H1 (cell line): ENCODE results near the gene PPP4R1. TPM values are rescaled to one million over a fixed set of nuclear protein-coding genes. Genes with fewer than 3 reads are reported as not detected.

ENCODE experiments used
- CTCF ChIA-PET: fragments of 300-600 bp; sonication (Branson Sonifier 250); formaldehyde crosslinking; loops from one replicate; lab custom pipeline; 2021; ENCODE audit not compliant: partially characterized antibody; lab: Charles Lee
- POLR2A ChIA-PET: fragments of 300-600 bp; sonication (Branson Sonifier 250); formaldehyde crosslinking; loops from one replicate; lab custom pipeline; 2021; ENCODE audit warnings: inconsistent platforms; ENCODE audit not compliant: partially characterized antibody; lab: Charles Lee
- DNase-seq, 2 experiments: peaks; one replicate each; pipeline versions ENCODE4 v3.0.0 to v3.0.0-alpha.2; 2010 to 2022; ENCODE audit warnings: low spot score in 2 of 2, low read depth in 1 of 2, mixed read lengths in 1 of 2
- FAIRE-seq: peaks from 2 replicates; lab custom pipeline; 2011; peaks lifted over from hg19 to GRCh38; lab: Jason Lieb, UNC
- H2AFZ ChIP-seq: 2 replicates; pipeline ENCODE4 v1.8.1; 2012; ENCODE audit warnings: low read length, inconsistent platforms
- H2AK5ac ChIP-seq: 2 replicates; pipeline ENCODE4 v1.6.1; 2013; ENCODE audit warnings: low read depth, low read length
- H2BK120ac ChIP-seq: replicated peaks from 2 replicates; pipeline ENCODE3; 2013; ENCODE audit warnings: low read depth, low read length, inconsistent platforms
- H2BK12ac ChIP-seq: 2 replicates; pipeline ENCODE4 v1.6.1; 2013; ENCODE audit warnings: low read depth, low read length
- H2BK15ac ChIP-seq: 2 replicates; pipeline ENCODE4 v1.6.1; 2013; ENCODE audit warnings: low read length
- H2BK20ac ChIP-seq: 2 replicates; pipeline ENCODE4 v1.6.1; 2013; ENCODE audit warnings: low read length
- H2BK5ac ChIP-seq: 2 replicates; pipeline ENCODE4 v1.6.1; 2013; ENCODE audit warnings: low read depth, low read length
- H3K14ac ChIP-seq: 2 replicates; pipeline ENCODE4 v1.6.1; 2013; ENCODE audit warnings: inconsistent platforms; ENCODE audit not compliant: insufficient read length
- H3K18ac ChIP-seq: 2 replicates; pipeline ENCODE4 v1.6.1; 2013; ENCODE audit warnings: low read length; ENCODE audit errors: extremely low read depth
- H3K23ac ChIP-seq: 2 replicates; pipeline ENCODE4 v1.6.1; 2013; ENCODE audit warnings: inconsistent platforms; ENCODE audit not compliant: insufficient read length
- H3K23me2 ChIP-seq: 2 replicates; pipeline ENCODE4 v1.6.1; 2013; ENCODE audit warnings: low read depth, low read length
- H3K27ac ChIP-seq: 2 replicates; pipeline ENCODE4 v1.6.1; 2011; ENCODE audit warnings: low read depth, low read length, inconsistent platforms
- H3K27me3 ChIP-seq, 4 experiments: replicated peaks in 1 of 4; 1 replicate in 1 of 4; 2 replicates in 3 of 4; pipeline versions ENCODE4 v1.6.1 to v1.8.1; 2011 to 2013; ENCODE audit warnings: low read length in 3 of 4, mild to moderate bottlenecking in 3 of 4, inconsistent platforms in 2 of 4, mixed read lengths in 2 of 4, moderate library complexity in 1 of 4; ENCODE audit not compliant: control insufficient read depth in 3 of 4, insufficient read depth in 3 of 4; ENCODE audit errors: extremely low read depth in 1 of 4
- H3K36me3 ChIP-seq, 4 experiments: 2 replicates each; pipeline versions ENCODE4 v1.6.1 to v1.8.1; 2011 to 2013; ENCODE audit warnings: mild to moderate bottlenecking in 4 of 4, low read length in 3 of 4, moderate library complexity in 2 of 4, control low read depth in 1 of 4, inconsistent platforms in 1 of 4; ENCODE audit not compliant: insufficient read depth in 4 of 4, control insufficient read depth in 2 of 4
- H3K4ac ChIP-seq: replicated peaks from 2 replicates; pipeline ENCODE3; 2013; ENCODE audit warnings: low read length, low read depth, mixed read lengths, inconsistent platforms; ENCODE audit not compliant: insufficient read length
- H3K4me1 ChIP-seq, 4 experiments: replicated peaks in 1 of 4; 1 replicate in 1 of 4; 2 replicates in 3 of 4; pipeline versions ENCODE4 v1.6.1 to v1.8.1; 2011 to 2013; ENCODE audit warnings: low read length in 3 of 4, inconsistent platforms in 2 of 4, mixed read lengths in 1 of 4; ENCODE audit not compliant: insufficient read depth in 4 of 4, control insufficient read depth in 3 of 4
- H3K4me2 ChIP-seq, 2 experiments: 2 replicates each; pipeline versions ENCODE4 v1.6.1 to v1.8.1; 2011 to 2013; ENCODE audit warnings: low read depth in 2 of 2, low read length in 2 of 2, control low read depth in 1 of 2, inconsistent platforms in 1 of 2, mild to moderate bottlenecking in 1 of 2; ENCODE audit not compliant: insufficient read depth in 1 of 2
- H3K4me3 ChIP-seq, 4 experiments: fragments of 200-600, 300-600 bp in 1 of 4; sonication (generic), shearing (Covaris generic), sonication (Bioruptor Twin) in 1 of 4; 2 replicates each; pipeline versions ENCODE4 v1.5.1 to v1.8.1; 2011 to 2016; ENCODE audit warnings: low read length in 4 of 4, low read depth in 3 of 4, control low read depth in 2 of 4, inconsistent platforms in 2 of 4, mild to moderate bottlenecking in 2 of 4, mixed read lengths in 1 of 4, moderate library complexity in 1 of 4; ENCODE audit not compliant: insufficient read depth in 2 of 4; ENCODE audit errors: extremely low read depth in 1 of 4
- H3K56ac ChIP-seq: replicated peaks from 2 replicates; pipeline ENCODE3; 2013; ENCODE audit warnings: low read depth, mild to moderate bottlenecking, mixed read lengths, low read length, inconsistent platforms; ENCODE audit not compliant: insufficient read length
- H3K79me1 ChIP-seq: 2 replicates; pipeline ENCODE4 v1.6.1; 2013; ENCODE audit warnings: low read depth, low read length, control low read depth
- H3K79me2 ChIP-seq, 2 experiments: 2 replicates each; pipeline versions ENCODE4 v1.6.1 to v1.8.1; 2012 to 2013; ENCODE audit warnings: low read length in 2 of 2, mild to moderate bottlenecking in 2 of 2, inconsistent platforms in 1 of 2; ENCODE audit not compliant: insufficient read depth in 2 of 2, control insufficient read depth in 1 of 2
- H3K9ac ChIP-seq, 4 experiments: replicated peaks in 1 of 4; 1 replicate in 1 of 4; 2 replicates in 3 of 4; pipeline versions ENCODE4 v1.6.1 to v1.8.1; 2011 to 2013; ENCODE audit warnings: low read depth in 3 of 4, low read length in 3 of 4, control low read depth in 2 of 4, mild to moderate bottlenecking in 2 of 4, moderate library complexity in 2 of 4, inconsistent platforms in 1 of 4; ENCODE audit errors: extremely low read depth in 1 of 4
- H3K9me3 ChIP-seq, 2 experiments: 2 replicates each; pipeline versions ENCODE4 v1.6.1 to v1.8.1; 2012 to 2013; ENCODE audit warnings: mild to moderate bottlenecking in 2 of 2, moderate library complexity in 2 of 2, control low read depth in 1 of 2, inconsistent platforms in 1 of 2, low read depth in 1 of 2, low read length in 1 of 2, mixed read lengths in 1 of 2; ENCODE audit not compliant: insufficient read depth in 2 of 2
- H4K20me1 ChIP-seq, 2 experiments: replicated peaks in 1 of 2; 2 replicates each; pipeline versions ENCODE3 to v1.8.1; 2011 to 2013; ENCODE audit warnings: inconsistent platforms in 2 of 2, low read length in 2 of 2, mild to moderate bottlenecking in 1 of 2; ENCODE audit not compliant: insufficient read depth in 2 of 2, control insufficient read depth in 1 of 2
- H4K5ac ChIP-seq: 2 replicates; pipeline ENCODE4 v1.6.1; 2013; ENCODE audit warnings: low read length, low read depth, mixed read lengths, inconsistent platforms; ENCODE audit not compliant: insufficient read length
- H4K8ac ChIP-seq: 2 replicates; pipeline ENCODE4 v1.8.0; 2013; ENCODE audit warnings: mild to moderate bottlenecking, moderate library complexity, low read length, inconsistent platforms; ENCODE audit not compliant: insufficient read depth; ENCODE audit errors: extremely low read depth
- H4K91ac ChIP-seq: replicated peaks from 2 replicates; pipeline ENCODE3; 2013; ENCODE audit warnings: low read length, mixed read lengths, inconsistent platforms; ENCODE audit not compliant: insufficient read length
- ASH2L ChIP-seq: fragments of 200-600, 300-600 bp; sonication (generic); IDR thresholded peaks from one replicate; pipeline ENCODE4 v1.7.1; 2017; ENCODE audit warnings: low read length
- ATF3 ChIP-seq: IDR thresholded peaks from 2 replicates; pipeline ENCODE4 v1.6.1; 2011; ENCODE audit warnings: low read depth, mild to moderate bottlenecking, low read length; ENCODE audit not compliant: insufficient read depth
- BACH1 ChIP-seq: IDR thresholded peaks from 2 replicates; pipeline ENCODE4 v1.6.1; 2012; ENCODE audit warnings: low read length, improper control_type of control experiment
- BRCA1 ChIP-seq: IDR thresholded peaks from 2 replicates; pipeline ENCODE4 v1.6.1; 2012; ENCODE audit warnings: low read depth, low read length, improper control_type of control experiment
- CBX8 ChIP-seq: fragments of 300-800, 300-1000 bp; sonication (generic); IDR thresholded peaks from 2 replicates; pipeline ENCODE4 v1.7.1; 2016; ENCODE audit warnings: low read depth, low read length, borderline replicate concordance
- CEBPB ChIP-seq: IDR thresholded peaks from 2 replicates; pipeline ENCODE4 v1.6.1; 2012; ENCODE audit warnings: low read depth, low read length
- EGR1 ChIP-seq: IDR thresholded peaks from 2 replicates; pipeline ENCODE4 v1.6.1; 2011; ENCODE audit warnings: low read depth, low read length, borderline replicate concordance
- KDM4A ChIP-seq: IDR thresholded peaks from one replicate; pipeline ENCODE4 v1.7.1; 2012; ENCODE audit warnings: low read depth, mild to moderate bottlenecking, moderate library complexity, low read length, inconsistent platforms; ENCODE audit not compliant: severe bottlenecking
- PHF8 ChIP-seq: fragments of 200-600 bp; sonication (generic); conservative IDR thresholded peaks from 2 replicates; pipeline ENCODE4 v1.7.1; 2012; ENCODE audit warnings: low read depth, mild to moderate bottlenecking, inconsistent platforms, low read length, moderate library complexity
- POLR2AphosphoS5 ChIP-seq: IDR thresholded peaks from 2 replicates; pipeline ENCODE4 v1.6.1; 2011; ENCODE audit warnings: low read depth, low read length
- POU5F1 ChIP-seq: IDR thresholded peaks from 2 replicates; pipeline ENCODE4 v1.6.1; 2011; ENCODE audit warnings: low read depth, mild to moderate bottlenecking, low read length, moderate library complexity
- SP2 ChIP-seq: IDR thresholded peaks from 2 replicates; pipeline ENCODE4 v1.6.1; 2012; ENCODE audit warnings: mild to moderate bottlenecking, low read length, inconsistent platforms
- SUZ12 ChIP-seq: fragments of 200-600 bp; sonication (generic); IDR thresholded peaks from 2 replicates; pipeline ENCODE4 v1.6.1; 2012; ENCODE audit warnings: mild to moderate bottlenecking, inconsistent platforms, low read length, moderate library complexity, mixed read lengths
- WGBS, 2 experiments: shearing (Covaris generic) in 1 of 2; methylation state at CpG; one replicate each; pipeline versions ENCODE4 v1.1.6 to v1.1.7; 2013 to 2015; ENCODE audit warnings: low lambda C conversion rate in 2 of 2, mixed read lengths in 2 of 2, inconsistent platforms in 1 of 2, low coverage in 1 of 2, missing lambda C conversion rate in 1 of 2; ENCODE audit not compliant: insufficient replicate concordance in 2 of 2, insufficient coverage in 1 of 2, insufficient read length in 1 of 2; ENCODE audit errors: extremely low coverage in 1 of 2, missing lambda C conversion rate in 1 of 2; 5-methylcytosine and 5-hydroxymethylcytosine counted together
- polyA plus RNA-seq, 7 experiments: library from polyadenylated mRNA; depleted of rRNA in 3 of 7; stranded (reverse) in 5 of 7; unstranded in 2 of 7; fragments of >200 nt in 5 of 7; fragments of 200-250 nt in 2 of 7; gene quantifications; 1 replicate in 5 of 7; 2 replicates in 1 of 7; 4 replicates in 1 of 7; pipeline versions ENCODE4 v1.2.1 to v1.2.3, GENCODE V29; 2011 to 2013; ENCODE audit warnings: missing spikeins in 2 of 7, mixed read lengths in 2 of 7
- total RNA-seq: library from RNA; stranded (reverse); fragmentation: NEBNext Ultra II Directional; extraction: Animal tissue kit (Norgen Biotek cat#: 25700); gene quantifications from 2 replicates; pipeline ENCODE4 v1.2.1, GENCODE V29; 2021

Gene PPP4R1
- total and polyA plus RNA-seq, 2 of the 8 experiments (the other 6 are each of a cell fraction or from before 2014, with no cell fraction given): 67.4 to 96.1 TPM

- no peaks in the 10 kb centered on the region for H3K79me1 ChIP-seq
- H3K4me2 ChIP-seq: no peak overlapping the region
- H2BK15ac ChIP-seq: no peak overlapping the region
- no peak overlapping the region for H3K27ac ChIP-seq
- no peak for DNase-seq
- H3K23ac ChIP-seq: no peak overlapping the region
- H2AFZ ChIP-seq: no peak overlapping the region
- H3K56ac ChIP-seq: no peak overlapping the region
- no peak overlapping the region for H2BK20ac ChIP-seq
- H4K20me1 ChIP-seq: no peaks in the 10 kb centered on the region
- no peak overlapping the region for H3K9ac ChIP-seq
- no peak overlapping the region for H4K8ac ChIP-seq
- no peaks in the 10 kb centered on the region; a peak in 1 of 7 replicates for H3K4me1 ChIP-seq
- CTCF ChIA-PET: interaction anchor here (0.6 kb wide), 1 partner anchor 23 kb away, joined by 3 read pairs; no protein-coding TSS in a partner anchor
- H2BK120ac ChIP-seq: no peak overlapping the region
- POLR2A ChIA-PET: interaction anchor here (0.9 kb wide), 1 partner anchor 34 kb away, joined by 3 read pairs; no protein-coding TSS in a partner anchor
- no peaks in the 10 kb centered on the region for H3K23me2 ChIP-seq
- H3K79me2 ChIP-seq: no peaks in the 10 kb centered on the region
- H3K4ac ChIP-seq: no peak overlapping the region
- H4K5ac ChIP-seq: no peak overlapping the region
- no peak overlapping the region for H2AK5ac ChIP-seq
- H3K27me3 ChIP-seq: no peaks in the 10 kb centered on the region
- H3K4me3 ChIP-seq: no peak overlapping the region
- H4K91ac ChIP-seq: no peak overlapping the region
- no peak overlapping the region for H3K14ac ChIP-seq
- no peak overlapping the region for H2BK12ac ChIP-seq
- FAIRE-seq: no peak
- H2BK5ac ChIP-seq: no peak overlapping the region
- H3K36me3 ChIP-seq: no peaks in the 10 kb centered on the region
- WGBS, 2 experiments: 94% methylated on average over 3 of the region's 3 CpGs; no CpG with 5 or more reads in 1 of the 2 experiments
- no peak for TF ChIP-seq CBX8
- no peak for TF ChIP-seq PHF8
- TF ChIP-seq BACH1: no peak
- TF ChIP-seq ASH2L: no peak
- TF ChIP-seq BRCA1: no peak
- TF ChIP-seq POU5F1: no peak
- no peak for TF ChIP-seq CEBPB
- TF ChIP-seq POLR2AphosphoS5: no peak
- TF ChIP-seq SP2: no peak
- no peak for TF ChIP-seq ATF3
- TF ChIP-seq SUZ12: no peak
- no peak for TF ChIP-seq KDM4A
- no peak for TF ChIP-seq EGR1
- H3K9me3 ChIP-seq: no peaks in the 10 kb centered on the region
- no peak overlapping the region for H3K18ac ChIP-seq
Measured at GRCh38 chr18:9649164-9649540, 34.8 kb upstream of the PPP4R1 start.
